Fibroblast of pulmonary artery (primary cell): Measurements from ENCODE around the gene NFE2.

Source experiments
- DNase-seq: peaks from one replicate; pipeline ENCODE4 v3.0.0-alpha.2; 2010; ENCODE audit warnings: low read depth
- H3K4me3 ChIP-seq: replicated peaks from 2 replicates; pipeline ENCODE4 v1.5.1; 2011; ENCODE audit warnings: low read depth, mild to moderate bottlenecking, control low read depth, low read length, moderate library complexity
- CTCF ChIP-seq: IDR thresholded peaks from 2 replicates; pipeline ENCODE4 v1.5.1; 2011; ENCODE audit warnings: mild to moderate bottlenecking, control low read depth, low read length, inconsistent platforms; ENCODE audit errors: missing control alignments

The NFE2 gene

GRCh38 chr12:54279632-54280467 is 21.0 kb downstream of the NFE2 start, which contains the start of gene CBX5:
Gene CBX5 (minus strand): TSS chr12:54280122. CDS start chr12:54257650, 22,472 bp downstream.
- H3K4me3 ChIP-seq: peak within 1 kb of the TSS; percentile 85
- no peak for TF ChIP-seq CTCF
- DNase-seq: peak; percentile 100

- H3K4me3 ChIP-seq: peak overlapping the region; percentile 85
- no peak for DNase-seq
- TF ChIP-seq CTCF: no peak
Measured at GRCh38 chr12:54279227-54279631, 21.6 kb downstream of the NFE2 start.

- TF ChIP-seq CTCF: no peak
- DNase-seq: peak; percentile 54
- peak overlapping the region; percentile 85 for H3K4me3 ChIP-seq
Measured at GRCh38 chr12:54277823-54278276, 23.0 kb downstream of the NFE2 start.

- no peak for DNase-seq
- H3K4me3 ChIP-seq: no peak overlapping the region
- TF ChIP-seq CTCF: no peak
Measured at GRCh38 chr12:54276368-54276767, 24.4 kb downstream of the NFE2 start.

- DNase-seq: no peak
- no peak for TF ChIP-seq CTCF
- H3K4me3 ChIP-seq: no peak overlapping the region
Measured at GRCh38 chr12:54273981-54274380, 26.8 kb downstream of the NFE2 start.

GRCh38 chr12:54272214-54272613 is 28.6 kb downstream of the NFE2 start:
- DNase-seq: no peak
- TF ChIP-seq CTCF: no peak

More at GRCh38 chr12:54272214-54272613, 28.6 kb downstream of the NFE2 start:
- no peak overlapping the region for H3K4me3 ChIP-seq
